ENCODE measurements around the gene IFITM2. TPM values are rescaled to one million over a fixed set of nuclear protein-coding genes. Genes with fewer than 3 reads are reported as not detected.
A peak's percentile ranks its signal among the peaks of the same experiment; 100 is the strongest.

Gene IFITM2
- total RNA-seq, 2 donors from 2014 or later, result 74.1 to 115 TPM

DNA sequence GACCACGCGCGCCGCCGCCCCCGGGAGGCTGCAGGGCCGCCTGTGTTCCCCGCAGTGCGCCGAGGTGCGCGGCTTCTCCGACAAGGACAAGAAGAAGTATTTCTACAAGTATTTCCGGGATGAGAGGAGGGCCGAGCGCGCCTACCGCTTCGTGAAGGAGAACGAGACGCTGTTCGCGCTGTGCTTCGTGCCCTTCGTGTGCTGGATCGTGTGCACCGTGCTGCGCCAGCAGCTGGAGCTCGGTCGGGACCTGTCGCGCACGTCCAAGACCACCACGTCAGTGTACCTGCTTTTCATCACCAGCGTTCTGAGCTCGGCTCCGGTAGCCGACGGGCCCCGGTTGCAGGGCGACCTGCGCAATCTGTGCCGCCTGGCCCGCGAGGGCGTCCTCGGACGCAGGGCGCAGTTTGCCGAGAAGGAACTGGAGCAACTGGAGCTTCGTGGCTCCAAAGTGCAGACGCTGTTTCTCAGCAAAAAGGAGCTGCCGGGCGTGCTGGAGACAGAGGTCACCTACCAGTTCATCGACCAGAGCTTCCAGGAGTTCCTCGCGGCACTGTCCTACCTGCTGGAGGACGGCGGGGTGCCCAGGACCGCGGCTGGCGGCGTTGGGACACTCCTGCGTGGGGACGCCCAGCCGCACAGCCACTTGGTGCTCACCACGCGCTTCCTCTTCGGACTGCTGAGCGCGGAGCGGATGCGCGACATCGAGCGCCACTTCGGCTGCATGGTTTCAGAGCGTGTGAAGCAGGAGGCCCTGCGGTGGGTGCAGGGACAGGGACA is 26.7 kb upstream of the IFITM2 start:
- H3K4me3 ChIP-seq, result peak overlapping the region; percentile 37
- peaks cover 17% of the 10 kb centered on the region for H3K4me1 ChIP-seq
- DNase-seq, result no peak
- peaks cover 48% of the 10 kb centered on the region for H3K27me3 ChIP-seq
- no peak overlapping the region for H3K27ac ChIP-seq
- intact Hi-C loops (cut with DNase I), result no loop called here
- H3K36me3 ChIP-seq, result no peaks in the 10 kb centered on the region
- H3K9me3 ChIP-seq, result no peaks in the 10 kb centered on the region
- TF ChIP-seq CTCF (IDR thresholded peaks at IDR 0.05), result no peak
- H3K9ac ChIP-seq (ENCODE audit: low read depth in 2 of 2, low read length in 2 of 2), result peak overlapping the region in 1 of 2 donors; percentile 61

- Histone ChIP-seq H3K27ac (no peak overlapping the region), H3K27me3 (peaks cover 48% of the 10 kb centered on the region), H3K36me3 (no peaks in the 10 kb centered on the region), H3K4me3 (peak overlapping the region; percentile 37), H3K4me1 (peaks cover 17% of the 10 kb centered on the region), H3K9ac (ENCODE audit: low read depth in 2 of 2, low read length in 2 of 2) (peak overlapping the region; percentile 12 to 61), H3K9me3 (no peaks in the 10 kb centered on the region)
- intact Hi-C loops (cut with DNase I), result no loop called here
- no peak for TF ChIP-seq CTCF (IDR thresholded peaks at IDR 0.05)
- no peak for DNase-seq
Measured at GRCh38 chr11:281486-282161, 26.0 kb upstream of the IFITM2 start.

DNA sequence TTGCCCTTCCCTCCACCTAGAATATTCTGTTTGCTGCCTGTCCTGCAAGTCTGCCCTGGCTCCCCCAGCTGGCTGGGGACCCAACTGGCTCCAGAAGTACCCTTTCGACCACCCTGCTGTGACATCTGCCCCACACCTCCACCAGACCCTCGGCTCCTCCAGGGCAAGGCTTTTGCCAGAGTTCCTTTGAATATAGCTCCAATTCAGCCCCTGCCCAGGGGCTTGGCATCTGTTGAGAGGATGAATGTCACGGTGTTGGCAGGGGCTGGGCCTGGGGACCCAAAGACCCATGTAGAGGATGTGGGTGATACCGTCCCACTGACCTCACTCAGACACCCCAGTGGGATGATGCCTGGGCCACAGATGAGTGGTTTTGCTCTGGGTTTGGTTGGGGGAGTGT is 25.4 kb upstream of the IFITM2 start:
- no peak for DNase-seq
- no peak overlapping the region for H3K27ac ChIP-seq
- H3K9me3 ChIP-seq, result no peaks in the 10 kb centered on the region
- H3K27me3 ChIP-seq, result peaks cover 48% of the 10 kb centered on the region
- intact Hi-C loops (cut with DNase I), result no loop called here
- peak overlapping the region in 1 of 2 donors; percentile 12 for H3K9ac ChIP-seq (ENCODE audit: low read depth in 2 of 2, low read length in 2 of 2)
- TF ChIP-seq CTCF (IDR thresholded peaks at IDR 0.05), result no peak
- peaks cover 17% of the 10 kb centered on the region for H3K4me1 ChIP-seq
- no peak overlapping the region for H3K4me3 ChIP-seq
- no peaks in the 10 kb centered on the region for H3K36me3 ChIP-seq

GRCh38 chr11:282630-283360 is 24.8 kb upstream of the IFITM2 start:
- H3K27me3 ChIP-seq, result peaks cover 48% of the 10 kb centered on the region
- no peaks in the 10 kb centered on the region for H3K36me3 ChIP-seq

More at GRCh38 chr11:282630-283360, 24.8 kb upstream of the IFITM2 start:
- Histone ChIP-seq H3K4me3 (no peak overlapping the region), H3K9me3 (no peaks in the 10 kb centered on the region), H3K27ac (no peak overlapping the region), H3K4me1 (peaks cover 17% of the 10 kb centered on the region), H3K9ac (ENCODE audit: low read depth in 2 of 2, low read length in 2 of 2) (no peak overlapping the region)
- intact Hi-C loops (cut with DNase I), result no loop called here
- DNase-seq, result no peak
- no peak for TF ChIP-seq CTCF (IDR thresholded peaks at IDR 0.05)
